Measurements from ENCODE around the gene TREML2.

GRCh38 chr6:41201764-41202173 lies 820 bp upstream of the TREML2 start:
- TF ChIP-seq CTCF (conservative IDR thresholded peaks at IDR 0.05; ENCODE audit: low read depth, low read length) (no peak), EZH2phosphoT487 (IDR thresholded peaks at IDR 0.05; ENCODE audit: borderline replicate concordance, low read length) (no peak), EZH2 (IDR thresholded peaks at IDR 0.05; ENCODE audit: low read length, unreplicated experiment) (no peak)

Data from PC-3 (cell line).